Endothelial cell of umbilical vein (primary cell): ENCODE measurements around the gene RASL12.

Experiments
- CTCF ChIP-seq, 2 donors: IDR thresholded peaks; 1 replicate in 1 of 2; 2 replicates in 1 of 2; pipeline ENCODE4 v1.5.1; 2011; ENCODE audit warnings: low read length in 2 of 2, mild to moderate bottlenecking in 2 of 2, moderate library complexity in 2 of 2, control low read depth in 1 of 2, inconsistent platforms in 1 of 2, low read depth in 1 of 2; ENCODE audit not compliant: insufficient read depth in 1 of 2; ENCODE audit errors: extremely low read depth in 1 of 2
- EZH2 ChIP-seq: IDR thresholded peaks from 2 replicates; pipeline ENCODE4 v1.6.1; 2012; ENCODE audit warnings: borderline replicate concordance, low read depth, mild to moderate bottlenecking, moderate library complexity, low read length, inconsistent platforms; ENCODE audit not compliant: severe bottlenecking
- FOS ChIP-seq: IDR thresholded peaks from 2 replicates; pipeline ENCODE4 v1.6.1; 2011; ENCODE audit warnings: mild to moderate bottlenecking, low read length, moderate library complexity, borderline replicate concordance; ENCODE audit not compliant: insufficient read depth
- POLR2A ChIP-seq: IDR thresholded peaks from 2 replicates; pipeline ENCODE4 v1.6.1; 2012; ENCODE audit warnings: low read depth, mild to moderate bottlenecking, control low read depth, low read length
- POLR2AphosphoS5 ChIP-seq: IDR thresholded peaks from 2 replicates; pipeline ENCODE4 v1.6.1; 2012; ENCODE audit warnings: low read depth, mild to moderate bottlenecking, control low read depth, low read length, moderate library complexity; ENCODE audit not compliant: insufficient read depth

GRCh38 chr15:65066001-65066634 lies 1.7 kb downstream of the RASL12 start:
- TF ChIP-seq CTCF (IDR thresholded peaks at IDR 0.05; ENCODE audit: extremely low read depth in 1 of 2, insufficient read depth in 1 of 2, low read depth in 1 of 2, low read length in 2 of 2) (no peak), FOS (no peak), POLR2A (no peak), EZH2 (no peak), POLR2AphosphoS5 (no peak)
